ENCODE results near the gene CDK10.

- TF ChIP-seq E2F4 (IDR thresholded peaks at IDR 0.05; ENCODE audit: low read depth, low read length) (no peak), RFX5 (IDR thresholded peaks at IDR 0.05; ENCODE audit: low read depth, low read length) (no peak), REST (IDR thresholded peaks at IDR 0.05; ENCODE audit: low read depth, low read length) (no peak), CHD4 (IDR thresholded peaks at IDR 0.05) (no peak), MYC (IDR thresholded peaks at IDR 0.05; ENCODE audit: insufficient read depth, insufficient read length, insufficient replicate concordance, low read length, severe bottlenecking) (no peak), CTCF (IDR thresholded peaks at IDR 0.05 in 2 of 3, conservative IDR thresholded peaks at IDR 0.05 in 1 of 3; ENCODE audit: control insufficient read depth in 2 of 3, extremely low read depth in 1 of 3, insufficient read depth in 1 of 3, low read depth in 3 of 3, low read length in 3 of 3) (no peak), MAX (IDR thresholded peaks at IDR 0.05; ENCODE audit: low read depth, low read length) (no peak), POLR2AphosphoS5 (IDR thresholded peaks at IDR 0.05; ENCODE audit: low read length) (no peak), NR2C2 (IDR thresholded peaks at IDR 0.05; ENCODE audit: borderline replicate concordance, control insufficient read depth, insufficient read length, low read depth) (no peak), SIN3A (IDR thresholded peaks at IDR 0.05; ENCODE audit: low read depth, low read length) (no peak), TCF12 (IDR thresholded peaks at IDR 0.05; ENCODE audit: low read depth, low read length) (no peak), SMC3 (IDR thresholded peaks at IDR 0.05; ENCODE audit: borderline replicate concordance, low read length) (no peak)
These were observed 46.4 kb downstream of the CDK10 start for GRCh38 chr16:89732918-89733242.
